HTR-8/SVneo (cell line): Measurements from ENCODE around the gene FAM193A.
"Not testable (repeated sequence)": the region's sequence is repeated elsewhere in the genome, so short reads cannot be mapped to it uniquely, and the experiment has no call there.

Experiments
- DNase-seq: peaks from one replicate; pipeline ENCODE4 v3.0.0; 2011; ENCODE audit warnings: low spot score, mixed read lengths; ENCODE audit not compliant: insufficient read length
- FAIRE-seq: peaks from 2 replicates; lab custom pipeline; 2011; peaks lifted over from hg19 to GRCh38; lab: Jason Lieb, UNC

FAM193A gene

DNA sequence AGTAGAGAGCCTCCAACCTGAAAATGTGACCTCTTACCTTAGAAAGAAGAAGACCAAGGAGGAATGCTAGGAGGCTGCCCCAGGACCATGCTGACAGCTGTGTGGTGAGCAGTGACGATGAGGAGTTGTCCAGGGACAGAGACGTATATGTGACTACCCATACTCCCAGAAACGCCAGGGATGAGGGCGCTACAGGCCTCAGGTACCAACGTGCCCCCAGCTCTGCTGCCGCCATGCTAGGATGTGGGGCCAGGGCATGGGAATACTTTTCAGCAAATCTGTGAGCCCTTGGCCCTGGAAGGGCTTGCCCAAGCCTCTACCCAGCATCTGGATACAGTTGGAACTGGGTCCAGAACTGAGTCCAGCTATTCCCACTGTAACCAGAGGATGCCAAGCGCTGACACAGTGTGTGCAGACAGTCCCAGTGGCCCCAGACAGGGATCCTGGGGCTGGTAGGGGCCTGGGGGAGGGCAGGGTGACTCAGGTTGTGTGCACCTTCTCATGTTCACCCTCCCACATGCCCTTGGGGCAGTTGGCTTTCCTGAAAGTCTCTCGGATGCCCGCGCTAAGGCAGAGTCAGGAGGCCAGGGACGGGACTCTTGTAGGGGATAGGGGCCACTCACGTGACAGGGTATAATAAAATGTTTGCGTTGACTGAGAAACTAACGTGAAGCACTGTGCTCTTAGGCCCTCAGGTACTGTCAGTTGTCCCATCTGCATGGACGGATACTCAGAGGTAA lies 23.9 kb upstream of the FAM193A start:
- no peak for DNase-seq
- no peak for FAIRE-seq

DNA sequence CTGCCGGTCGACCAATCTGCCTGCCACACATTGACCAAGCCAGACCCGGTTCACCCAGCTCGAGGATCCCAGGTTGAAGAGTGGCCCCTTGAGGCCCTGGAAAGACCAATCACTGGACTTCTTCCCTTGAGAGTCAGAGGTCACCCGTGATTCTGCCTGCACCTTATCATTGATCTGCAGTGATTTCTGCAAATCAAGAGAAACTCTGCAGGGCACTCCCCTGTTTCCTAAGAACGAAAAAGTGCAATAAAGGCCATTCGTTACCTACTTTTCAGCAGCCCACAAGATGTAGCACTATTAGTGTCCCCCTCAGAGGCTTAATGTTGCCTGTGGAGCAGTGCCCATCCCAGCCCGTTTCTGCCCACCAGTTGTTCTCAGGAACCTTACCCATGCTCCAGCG lies 22.3 kb upstream of the FAM193A start:
- FAIRE-seq, DNase-seq: not testable (repeated sequence)

DNA sequence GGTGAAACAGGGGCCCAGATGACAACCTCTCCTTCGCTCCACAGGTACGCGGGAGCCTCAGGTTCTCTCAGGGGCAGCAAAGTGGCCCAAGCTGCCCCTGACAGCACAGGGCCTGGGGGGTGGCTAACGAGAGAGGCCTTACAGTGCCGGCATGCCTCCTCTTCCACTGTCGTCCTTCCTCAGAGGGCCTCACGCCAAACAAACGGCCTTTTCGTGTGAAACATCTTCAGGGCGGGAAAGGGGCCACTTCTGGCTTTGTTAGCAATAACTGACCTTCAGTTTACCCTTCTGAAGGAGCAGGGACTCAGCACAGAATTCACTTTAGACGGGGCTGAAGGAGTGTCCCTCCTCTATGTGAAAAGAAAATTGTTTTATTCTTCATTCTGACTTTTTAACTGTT lies 21.5 kb upstream of the FAM193A start:
- not testable (repeated sequence) for DNase-seq
- FAIRE-seq = peak; percentile 40

DNA sequence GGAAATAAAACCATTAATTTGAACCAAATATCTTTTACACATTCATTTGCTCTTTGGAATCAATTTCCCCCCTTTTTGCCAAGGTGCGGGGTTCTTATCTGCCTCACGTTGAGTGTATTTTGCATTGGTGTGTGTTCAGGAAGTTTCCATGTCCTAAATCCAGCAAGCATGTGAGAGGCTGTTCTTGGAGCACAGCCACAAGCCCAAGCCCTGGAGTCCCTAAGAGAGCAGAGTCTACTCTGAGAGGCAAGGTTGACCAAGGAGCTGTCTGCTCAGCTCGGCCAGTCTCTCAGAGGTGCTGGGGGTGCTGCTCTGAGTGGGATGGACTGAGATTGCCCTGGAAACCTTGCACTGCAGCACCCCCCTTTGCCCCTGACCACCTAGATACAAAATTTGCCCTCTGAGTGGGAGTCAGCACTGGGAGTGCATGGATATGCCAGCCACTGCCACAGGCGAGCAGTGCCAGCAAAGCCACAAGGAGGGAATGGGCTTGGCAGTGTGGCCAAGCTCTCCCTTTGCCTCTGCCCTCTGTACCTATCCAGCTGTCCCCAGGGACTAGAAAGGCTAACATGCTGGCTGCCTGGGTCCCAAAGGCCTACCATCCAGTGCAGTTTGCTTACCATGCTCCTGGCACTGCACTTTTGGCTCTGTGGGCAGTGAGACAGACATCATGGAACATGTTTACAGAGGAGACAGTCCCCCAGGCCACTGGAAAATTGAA lies 20.5 kb upstream of the FAM193A start:
- no peak for DNase-seq
- peak; percentile 64 for FAIRE-seq

DNA sequence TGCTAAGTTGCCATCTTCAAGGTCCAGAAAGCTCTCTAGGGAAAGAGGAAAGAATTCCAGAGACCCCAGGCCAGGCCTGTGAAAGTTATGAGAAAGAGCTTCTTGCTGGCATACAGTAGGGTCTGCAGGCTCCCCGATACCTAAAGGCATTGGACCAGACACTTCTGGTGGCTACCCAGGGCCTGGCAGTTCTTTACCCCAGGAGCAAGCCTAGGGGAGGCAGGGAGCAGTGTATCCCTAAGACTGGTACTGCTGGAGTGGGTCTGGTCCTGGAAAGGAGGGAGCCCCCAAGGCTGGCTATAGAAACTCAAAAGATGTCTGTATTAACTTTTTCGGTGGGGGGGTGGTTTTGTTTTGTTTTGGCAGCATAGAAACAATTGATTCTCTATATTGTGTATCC lies 19.8 kb upstream of the FAM193A start:
- no peak for DNase-seq
- FAIRE-seq = no peak

DNA sequence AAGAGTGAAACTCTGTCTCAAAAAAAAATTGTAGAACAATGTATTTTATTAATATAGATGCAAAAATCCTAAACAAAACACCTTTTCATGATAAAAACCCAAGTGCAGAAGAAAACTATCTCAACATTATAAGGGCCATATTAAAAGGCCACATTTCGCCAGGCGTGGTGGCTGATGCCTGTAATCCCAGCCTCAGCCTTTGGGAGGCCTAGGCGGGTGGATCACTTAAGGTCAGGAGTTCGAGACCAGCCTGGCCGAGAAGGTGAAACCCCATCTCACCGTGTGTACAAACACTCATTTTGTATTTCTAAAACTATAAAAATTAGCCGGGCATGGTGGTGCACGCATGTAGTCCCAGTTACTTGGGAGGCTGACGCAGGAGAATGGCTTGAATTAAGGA lies 9.9 kb upstream of the FAM193A start:
- DNase-seq (no peak), FAIRE-seq (no peak)

DNA sequence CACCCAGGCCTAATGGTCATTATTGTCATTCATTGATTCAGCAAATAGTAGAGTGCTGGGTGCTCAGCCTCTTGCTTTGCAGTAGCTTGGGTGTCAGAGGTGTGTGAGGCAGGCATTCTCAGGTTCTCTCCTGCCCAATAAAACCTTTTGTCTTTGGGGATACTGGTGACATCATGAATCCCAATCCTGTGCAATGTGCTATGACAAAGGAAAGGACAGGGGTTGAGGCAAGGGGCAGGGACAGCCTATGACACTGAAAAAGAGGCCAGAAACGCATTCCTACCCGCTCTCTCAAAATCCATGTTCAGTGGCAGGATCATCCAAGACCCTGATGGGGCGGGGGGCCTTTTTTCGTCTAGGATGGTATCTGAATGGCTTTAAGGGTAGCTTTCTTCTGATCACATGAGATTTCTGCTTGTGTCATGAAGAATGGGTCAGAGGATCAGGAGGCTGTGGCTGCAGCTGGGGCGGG lies 1.5 kb upstream of the FAM193A start:
- FAIRE-seq (no peak), DNase-seq (no peak)

DNA sequence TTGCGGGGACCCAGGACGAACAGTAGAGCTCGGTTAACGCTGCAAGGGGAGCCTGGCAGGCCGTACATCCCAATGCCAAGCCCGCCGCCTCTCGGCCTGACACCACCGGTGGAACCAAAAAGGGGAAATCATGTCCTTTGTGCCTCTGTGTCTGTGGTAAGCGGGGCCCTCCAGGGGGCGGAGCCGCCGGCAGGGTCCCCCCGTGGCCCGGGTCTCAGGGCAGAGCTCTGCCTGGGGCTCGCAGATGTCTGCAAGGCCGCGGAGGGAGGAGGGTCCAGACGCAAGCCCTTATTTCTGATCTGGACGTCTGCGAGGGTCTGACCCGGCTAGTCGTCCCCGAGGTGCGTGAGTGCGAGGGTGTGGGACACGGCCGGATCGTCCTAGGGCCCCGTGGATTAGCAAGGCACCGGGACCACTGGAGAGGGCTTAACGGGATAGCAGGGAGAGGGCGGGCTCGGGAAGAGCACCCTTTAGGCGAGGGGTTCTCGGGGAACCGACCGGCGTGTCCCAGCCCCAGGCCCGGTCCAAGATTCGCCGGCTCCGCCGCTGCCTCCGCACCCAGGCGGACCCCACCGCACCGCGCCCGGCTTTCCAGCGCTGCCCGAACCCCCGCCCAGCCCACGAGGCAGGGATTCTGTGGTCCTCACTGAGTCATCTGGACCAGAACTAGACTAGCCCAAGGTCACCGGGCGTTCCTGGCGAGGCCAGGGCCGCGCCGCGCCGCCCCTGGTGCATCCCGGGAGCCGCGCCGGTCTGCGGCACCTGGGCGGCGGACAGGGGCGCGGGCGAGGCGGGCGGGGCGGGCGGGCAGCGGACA lies 863 bp upstream of the FAM193A start:
- DNase-seq (no peak), FAIRE-seq (peak; percentile 9)

DNA sequence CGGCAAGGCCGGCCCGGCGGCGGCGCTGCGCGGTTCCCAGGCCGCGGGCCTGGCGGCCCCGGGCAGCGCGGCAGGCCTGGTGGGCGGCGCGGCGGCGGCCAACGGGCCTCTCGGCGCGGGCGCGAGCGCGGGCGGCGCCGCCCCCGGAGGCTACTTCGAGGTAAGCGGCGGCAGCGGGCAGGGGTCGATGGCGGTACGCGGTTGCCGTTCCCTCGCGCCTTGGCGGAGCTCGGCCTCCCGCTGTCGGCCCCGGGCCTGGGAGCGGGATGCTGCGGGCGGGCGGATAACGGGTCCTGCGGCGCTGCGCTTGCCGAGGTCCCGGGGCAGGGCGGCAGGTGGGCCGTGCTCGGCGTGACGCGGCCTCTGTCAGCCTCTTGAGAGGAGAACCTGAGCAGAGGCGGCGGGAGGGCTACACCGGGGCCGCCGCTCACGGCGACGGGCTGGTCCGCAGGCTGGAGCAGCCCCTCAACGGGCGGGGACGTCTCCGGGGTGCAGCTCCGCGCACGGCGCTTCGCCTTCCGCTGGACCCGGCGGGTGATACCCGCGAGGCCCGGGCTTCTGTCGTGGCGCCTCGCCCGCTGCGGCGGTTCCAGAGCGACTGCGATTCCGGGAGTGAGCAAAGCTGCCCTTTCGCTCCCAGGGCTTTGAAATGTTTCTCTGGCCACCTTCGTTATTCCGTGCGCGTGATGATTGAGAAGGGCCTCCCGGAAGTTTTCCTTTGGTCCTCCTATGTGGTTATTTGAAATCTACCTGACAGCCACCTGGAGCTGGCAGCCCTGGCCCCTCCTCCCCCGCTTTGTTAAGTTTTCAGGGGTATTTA lies 774 bp downstream of the FAM193A start:
- no peak for DNase-seq
- FAIRE-seq = no peak

DNA sequence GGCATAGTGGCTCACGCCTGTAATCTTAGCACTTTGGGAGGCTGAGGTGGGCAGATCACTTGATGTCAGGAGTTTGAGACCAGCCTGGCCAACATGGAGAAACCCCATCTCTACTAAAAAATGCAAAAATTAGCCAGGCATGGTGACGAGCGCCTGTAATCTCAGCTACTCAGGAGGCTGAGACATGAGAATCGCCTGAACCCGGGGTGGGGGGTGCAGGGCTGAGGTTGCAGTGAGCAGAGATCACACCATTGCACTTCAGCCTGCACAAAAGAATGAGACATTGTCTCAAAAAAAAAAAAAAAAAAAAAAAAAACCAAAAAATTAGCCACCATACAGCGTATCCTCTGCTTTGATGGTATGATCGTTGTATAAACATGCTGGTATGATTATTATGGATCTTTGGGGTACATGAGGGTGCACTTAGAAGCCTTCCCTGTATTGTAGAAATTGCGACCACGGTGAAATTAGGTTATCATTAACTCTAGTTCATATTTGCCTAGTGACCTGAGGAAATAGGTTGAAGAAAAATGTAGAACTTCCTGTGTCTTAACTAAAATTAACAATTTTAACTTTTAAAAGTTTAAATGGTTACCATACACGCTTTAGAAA lies 7.2 kb downstream of the FAM193A start:
- DNase-seq, FAIRE-seq: not testable (repeated sequence)

DNA sequence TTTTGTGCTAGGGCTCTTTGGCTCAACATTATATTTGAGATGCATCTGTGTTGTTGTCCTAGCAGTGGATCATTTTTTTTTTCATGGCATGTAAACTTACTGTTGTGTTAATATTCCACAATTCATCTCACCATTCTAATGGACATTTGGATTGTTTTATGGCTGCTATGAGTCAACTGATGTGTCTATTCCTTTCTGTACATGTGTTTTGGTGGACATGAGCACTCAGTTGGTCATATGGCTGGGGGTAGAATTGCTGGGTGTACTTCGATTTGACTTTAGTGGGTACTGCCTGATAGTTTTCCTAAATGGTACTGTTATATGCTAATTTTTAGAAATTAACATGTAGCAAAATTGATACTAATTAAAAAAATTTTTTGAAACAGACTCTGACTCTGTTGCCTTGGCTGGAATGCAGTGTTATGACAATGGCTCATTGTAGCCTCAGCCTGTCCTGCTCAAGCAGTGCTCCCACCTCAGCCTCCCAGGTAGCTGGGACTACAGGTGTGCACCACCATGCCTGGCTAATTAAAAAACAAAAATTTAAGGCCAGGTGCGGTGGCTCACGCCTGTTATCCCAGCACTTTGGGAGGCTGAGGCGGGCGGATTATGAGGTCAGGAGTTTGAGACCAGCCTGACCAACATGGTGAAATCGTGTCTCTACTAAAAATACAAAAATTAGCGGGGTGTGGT lies 9.0 kb downstream of the FAM193A start:
- DNase-seq (no peak), FAIRE-seq (no peak)

DNA sequence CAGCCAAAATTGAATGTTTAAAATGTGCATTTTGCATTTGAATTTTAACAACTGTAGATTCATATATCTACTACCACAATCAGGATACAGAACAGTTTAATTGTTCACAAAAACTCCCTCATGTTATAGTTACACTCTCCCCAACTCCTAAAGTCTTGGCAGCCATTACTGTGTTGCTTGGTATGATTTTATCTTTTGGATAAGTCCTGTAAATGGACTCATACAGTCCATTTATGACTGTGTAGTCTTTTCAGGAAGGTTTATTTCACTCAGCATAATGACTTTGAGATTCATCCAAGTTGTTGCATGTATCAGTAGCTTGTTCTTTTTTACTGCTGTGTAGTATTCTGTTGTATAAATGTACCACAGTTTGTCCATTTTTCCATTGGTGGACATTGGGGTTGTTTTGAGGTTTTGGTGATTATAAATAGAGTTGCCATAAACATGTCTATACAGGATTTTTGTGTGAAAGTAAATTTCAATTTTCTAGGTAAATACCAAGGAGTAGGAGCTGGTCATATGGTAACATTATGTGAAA lies 9.9 kb downstream of the FAM193A start:
- no peak for DNase-seq

DNA sequence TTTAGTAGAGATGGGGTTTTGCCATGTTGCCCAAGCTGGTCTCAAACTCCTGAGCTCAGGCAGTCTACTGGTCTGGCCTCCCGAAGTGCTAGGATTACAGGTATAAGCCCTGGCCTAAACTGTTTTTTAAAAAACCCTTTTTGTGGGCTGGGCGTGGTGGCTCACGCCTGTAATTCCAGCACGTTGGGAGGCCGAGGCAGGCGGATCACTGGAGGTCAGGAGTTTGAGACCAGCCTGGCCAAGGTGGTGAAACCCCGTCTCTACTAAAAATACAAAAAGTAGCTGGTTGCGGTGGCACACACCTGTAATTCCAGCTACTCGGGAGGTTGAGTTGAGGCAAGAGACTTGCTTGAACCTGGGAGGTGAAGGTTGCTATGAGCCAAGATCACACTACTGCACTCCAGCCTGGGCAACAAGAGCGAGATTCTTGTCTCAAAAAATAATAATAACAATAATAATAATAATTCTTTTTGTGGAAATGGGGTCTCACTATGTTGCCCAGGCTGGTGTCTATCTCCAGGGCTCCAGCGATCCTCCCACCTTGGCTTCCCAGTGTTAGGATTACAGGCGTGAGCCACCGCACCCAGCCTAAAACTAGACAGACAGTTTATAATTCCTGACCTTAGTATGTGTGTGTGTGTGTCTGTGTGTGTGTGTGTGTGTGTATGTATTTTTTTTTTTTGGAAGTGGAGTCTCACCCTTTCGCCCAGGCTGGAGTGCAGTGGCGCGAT lies 10.7 kb downstream of the FAM193A start:
- FAIRE-seq = not testable (repeated sequence)

More for the DNA sequence above, 9.9 kb downstream of the FAM193A start:
- no peak for FAIRE-seq

DNA sequence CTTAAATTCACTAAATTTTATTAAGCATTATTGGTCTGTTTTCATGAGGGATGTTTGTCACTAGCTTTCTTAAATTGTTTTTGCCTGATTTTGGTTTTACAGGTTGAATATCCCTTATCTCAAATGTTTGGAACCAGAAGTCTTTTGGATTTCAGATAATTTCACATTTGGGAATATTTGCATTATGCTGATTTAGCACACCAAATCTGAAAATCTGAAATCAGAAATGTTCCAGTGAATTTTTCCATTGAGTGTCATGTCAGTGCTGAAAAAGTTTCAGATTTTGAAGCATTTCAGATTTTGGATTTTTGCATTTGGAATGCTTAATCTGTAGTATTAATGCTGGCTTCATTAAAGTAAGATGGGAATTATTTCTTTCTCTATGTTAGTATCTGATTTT lies 14.7 kb downstream of the FAM193A start:
- FAIRE-seq (no peak), DNase-seq (no peak)

More for the DNA sequence above, 10.7 kb downstream of the FAM193A start:
- DNase-seq = not testable (repeated sequence)

DNA sequence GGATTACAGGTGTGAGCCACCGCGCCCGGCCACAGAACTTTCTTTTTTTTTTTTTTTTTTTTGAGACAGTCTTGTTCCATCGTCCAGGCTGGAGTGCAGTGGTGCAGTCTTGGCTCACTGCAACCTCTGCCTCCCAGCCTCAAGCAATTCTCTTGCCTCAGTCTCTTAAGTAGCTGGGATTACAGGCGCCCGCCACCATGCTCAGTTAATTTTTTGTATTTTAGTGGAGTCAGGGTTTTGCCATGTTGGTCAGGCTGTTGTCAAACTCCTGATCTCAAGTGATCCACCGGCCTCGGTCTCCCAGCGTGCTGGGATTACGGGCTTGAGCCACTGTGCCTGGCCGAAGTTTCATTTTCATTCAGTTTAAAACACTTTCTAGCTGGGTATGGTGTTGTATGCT lies 16.4 kb downstream of the FAM193A start:
- DNase-seq = no peak
- no peak for FAIRE-seq

DNA sequence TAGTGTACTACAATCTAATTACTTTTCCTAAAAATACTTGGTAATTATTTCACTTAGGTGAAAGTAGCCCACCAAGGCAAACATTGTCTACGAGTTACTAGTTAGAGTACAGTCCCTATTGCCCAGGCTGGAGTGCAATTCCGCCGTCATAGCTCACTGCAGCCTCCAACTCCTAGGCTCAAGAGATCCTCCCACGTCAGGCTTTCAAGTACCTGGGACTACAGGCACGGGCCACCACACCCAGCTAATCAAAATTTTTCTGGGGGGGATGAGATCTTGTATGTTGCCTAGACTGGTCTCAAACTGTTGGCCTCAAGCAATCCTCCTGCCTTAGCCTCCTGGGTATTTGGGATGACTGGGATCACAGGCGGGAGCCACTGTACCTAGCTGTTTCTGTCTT lies 21.9 kb downstream of the FAM193A start:
- DNase-seq (no peak), FAIRE-seq (no peak)

DNA sequence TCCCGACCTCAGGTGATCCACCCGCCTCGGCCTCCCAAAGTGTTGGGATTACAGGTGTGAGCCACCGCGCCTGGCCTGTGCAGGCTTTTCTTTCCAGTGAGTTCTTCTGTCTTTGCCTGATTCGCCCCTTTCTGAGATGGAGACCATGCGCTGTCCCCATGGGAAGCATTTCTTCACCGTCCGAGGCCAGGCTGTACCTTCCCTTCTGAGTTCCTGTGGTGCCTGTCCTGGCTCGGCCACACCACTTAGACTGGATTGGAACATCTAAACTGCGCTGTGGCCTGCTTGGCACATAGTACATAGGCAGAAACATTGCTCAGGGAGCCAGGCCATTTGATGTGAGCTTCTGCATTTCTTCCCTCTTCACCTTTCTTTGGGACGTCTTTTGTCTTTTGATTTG lies 23.7 kb downstream of the FAM193A start:
- FAIRE-seq = no peak
- DNase-seq = no peak

DNA sequence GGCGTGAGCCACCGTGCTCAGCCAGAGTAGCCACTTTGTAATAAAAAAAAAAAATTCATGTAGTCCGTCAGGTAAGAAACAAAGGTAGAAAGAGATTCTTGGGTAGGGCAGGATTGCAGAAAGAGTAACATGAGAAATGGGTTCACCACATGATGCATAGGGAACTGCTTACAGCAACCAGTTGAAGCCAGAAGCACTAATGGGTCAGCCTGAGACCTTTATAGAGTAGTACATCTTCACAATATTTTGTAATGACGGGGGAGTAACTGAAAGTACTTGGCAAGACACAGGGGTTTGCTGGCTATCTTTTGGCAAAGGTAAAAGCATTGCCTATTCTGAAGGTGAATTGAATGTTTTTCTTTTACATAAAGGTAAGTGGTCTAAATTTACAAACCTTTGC lies 29.1 kb downstream of the FAM193A start:
- FAIRE-seq = no peak
- DNase-seq = no peak
